GM12801 (cell line): Measurements from ENCODE around the gene SMPD3.

ENCODE experiments used
- TF ChIP-seq, protein P1 (sequence below): IDR thresholded peaks from one replicate; pipeline ENCODE4 v1.5.1; 2011; ENCODE audit warnings: control low read depth; ENCODE audit not compliant: insufficient read length; ENCODE audit errors: extremely low read depth

Gene SMPD3

DNA sequence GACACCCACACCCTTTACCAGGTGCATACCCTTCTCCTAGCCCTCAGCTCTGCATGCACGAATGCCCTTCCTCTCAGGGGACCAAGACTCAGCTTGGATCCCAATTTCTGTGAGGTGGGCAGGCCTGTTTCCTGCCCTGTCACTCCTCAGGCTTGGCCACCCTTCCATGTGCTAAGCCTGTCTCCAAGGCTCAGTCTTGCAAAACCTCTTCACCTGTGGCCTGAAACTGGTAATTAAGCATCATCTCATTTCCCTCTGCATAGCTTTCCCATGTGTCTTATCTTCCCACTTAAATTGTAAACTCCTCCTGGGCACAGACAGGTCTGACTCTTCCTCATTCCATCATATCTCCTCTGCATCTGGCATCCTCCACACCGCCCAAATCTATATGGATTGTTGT, 31.0 kb upstream of the SMPD3 start:
- TF ChIP-seq, protein P1, sequence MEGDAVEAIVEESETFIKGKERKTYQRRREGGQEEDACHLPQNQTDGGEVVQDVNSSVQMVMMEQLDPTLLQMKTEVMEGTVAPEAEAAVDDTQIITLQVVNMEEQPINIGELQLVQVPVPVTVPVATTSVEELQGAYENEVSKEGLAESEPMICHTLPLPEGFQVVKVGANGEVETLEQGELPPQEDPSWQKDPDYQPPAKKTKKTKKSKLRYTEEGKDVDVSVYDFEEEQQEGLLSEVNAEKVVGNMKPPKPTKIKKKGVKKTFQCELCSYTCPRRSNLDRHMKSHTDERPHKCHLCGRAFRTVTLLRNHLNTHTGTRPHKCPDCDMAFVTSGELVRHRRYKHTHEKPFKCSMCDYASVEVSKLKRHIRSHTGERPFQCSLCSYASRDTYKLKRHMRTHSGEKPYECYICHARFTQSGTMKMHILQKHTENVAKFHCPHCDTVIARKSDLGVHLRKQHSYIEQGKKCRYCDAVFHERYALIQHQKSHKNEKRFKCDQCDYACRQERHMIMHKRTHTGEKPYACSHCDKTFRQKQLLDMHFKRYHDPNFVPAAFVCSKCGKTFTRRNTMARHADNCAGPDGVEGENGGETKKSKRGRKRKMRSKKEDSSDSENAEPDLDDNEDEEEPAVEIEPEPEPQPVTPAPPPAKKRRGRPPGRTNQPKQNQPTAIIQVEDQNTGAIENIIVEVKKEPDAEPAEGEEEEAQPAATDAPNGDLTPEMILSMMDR: no peak

DNA sequence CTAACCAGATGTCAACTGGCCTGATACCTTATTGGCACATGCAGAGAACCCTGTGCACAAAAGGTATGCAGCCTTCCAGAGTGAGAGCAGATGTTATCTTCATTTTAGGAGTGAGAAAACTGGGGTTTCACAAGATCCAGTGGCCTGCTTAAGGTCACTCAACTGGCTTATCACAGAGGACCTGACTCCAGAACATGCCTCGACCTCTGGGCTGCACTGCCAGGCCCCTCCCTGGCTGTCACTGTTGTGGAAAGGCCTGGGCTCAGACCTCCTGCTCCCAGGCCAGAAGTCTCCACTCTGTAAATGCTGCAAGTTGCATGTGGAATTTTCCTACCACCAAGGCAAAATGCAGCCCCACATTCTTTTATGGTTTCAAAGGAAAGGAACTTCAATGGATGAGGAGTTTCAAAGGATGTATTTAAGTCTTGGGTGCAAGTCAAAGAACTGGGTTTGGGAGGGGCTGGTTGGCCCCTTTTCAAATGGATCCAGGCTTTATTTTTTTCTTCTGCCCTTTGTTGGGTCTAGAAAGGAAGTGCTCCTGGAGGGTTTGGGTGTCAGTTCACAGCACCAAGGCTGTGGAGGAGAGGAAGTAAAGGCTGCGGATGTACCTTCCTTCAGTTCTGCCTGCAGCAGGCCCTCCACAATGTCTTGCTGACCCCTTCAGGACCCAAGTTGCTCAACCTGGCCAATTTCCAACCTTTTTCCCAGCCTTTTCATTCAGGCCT, 30.4 kb upstream of the SMPD3 start:
- TF ChIP-seq, protein P1: no peak

DNA sequence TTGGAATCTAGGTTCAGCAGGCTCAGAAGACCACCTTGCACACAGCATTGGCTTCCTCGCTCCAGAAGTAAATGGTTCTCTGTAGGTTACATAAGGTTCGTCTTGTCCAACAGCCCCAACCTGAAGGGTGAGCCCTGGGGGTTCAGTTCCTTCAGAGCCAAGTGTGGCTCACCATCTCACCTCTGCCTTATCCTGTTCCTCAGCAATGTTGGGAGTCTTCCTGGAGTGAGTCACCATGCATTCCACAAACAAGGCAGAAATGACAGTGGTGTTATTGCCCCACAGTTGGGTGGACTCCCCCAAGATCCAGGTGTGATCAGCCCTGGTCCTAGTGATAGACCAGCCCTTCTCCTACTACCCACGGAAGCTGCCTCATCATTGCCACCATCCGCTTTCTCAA, 26.8 kb upstream of the SMPD3 start:
- TF ChIP-seq, protein P1: no peak

DNA sequence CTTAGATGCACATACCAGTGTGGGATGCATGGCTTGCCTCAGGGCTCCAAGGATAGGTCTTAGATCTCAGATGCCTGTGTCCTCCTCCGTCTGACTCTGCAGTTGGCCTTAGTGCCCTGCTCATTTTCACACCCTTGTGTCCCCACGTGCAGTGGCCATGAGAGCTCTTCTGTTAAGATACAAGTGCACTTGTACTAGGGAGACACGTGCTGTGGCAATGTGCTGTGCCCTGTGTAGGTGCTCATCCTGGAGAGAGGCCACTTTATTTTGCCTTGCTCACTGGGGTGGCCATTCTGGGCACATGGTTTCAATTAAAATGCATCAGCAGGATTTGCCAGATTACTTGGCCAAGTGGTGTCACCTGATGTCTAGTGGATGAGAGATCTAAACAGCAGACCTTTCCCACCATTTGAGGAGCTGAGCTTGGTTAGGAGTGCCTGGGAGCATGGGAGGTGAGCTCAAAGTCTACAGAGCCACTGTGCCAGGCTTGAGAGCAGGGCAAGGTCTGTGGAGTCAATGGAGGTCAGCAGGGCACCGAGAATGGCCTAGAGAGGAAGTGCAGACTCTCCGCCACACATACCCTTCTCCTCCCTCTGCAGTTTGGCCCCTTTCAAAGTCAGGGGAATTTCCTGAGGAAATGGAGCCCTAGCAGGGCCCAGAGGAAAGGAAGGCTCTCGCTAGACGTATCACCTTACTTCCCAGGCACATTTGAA, 25.2 kb upstream of the SMPD3 start:
- TF ChIP-seq, protein P1: no peak

DNA sequence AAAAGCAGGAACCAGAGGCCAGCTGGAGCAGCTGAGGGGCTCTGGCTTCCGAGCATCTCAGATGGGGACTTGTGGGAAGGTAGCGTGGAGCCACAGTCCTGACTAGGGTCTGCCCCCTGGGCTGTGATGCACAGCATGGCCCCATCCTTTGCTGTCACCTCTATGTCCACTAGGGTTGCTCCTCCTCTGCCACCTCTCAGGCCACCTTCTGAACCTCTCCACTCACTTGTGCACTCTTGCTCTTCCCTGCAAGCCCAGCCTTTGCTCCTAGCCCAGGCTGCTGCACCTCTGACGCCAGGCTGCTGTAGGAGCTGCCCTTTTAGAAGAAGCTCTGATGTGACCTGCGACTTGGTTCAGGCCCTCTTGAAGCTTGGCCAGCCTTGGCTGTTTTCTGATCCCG, 24.3 kb upstream of the SMPD3 start:
- TF ChIP-seq, protein P1: no peak

DNA sequence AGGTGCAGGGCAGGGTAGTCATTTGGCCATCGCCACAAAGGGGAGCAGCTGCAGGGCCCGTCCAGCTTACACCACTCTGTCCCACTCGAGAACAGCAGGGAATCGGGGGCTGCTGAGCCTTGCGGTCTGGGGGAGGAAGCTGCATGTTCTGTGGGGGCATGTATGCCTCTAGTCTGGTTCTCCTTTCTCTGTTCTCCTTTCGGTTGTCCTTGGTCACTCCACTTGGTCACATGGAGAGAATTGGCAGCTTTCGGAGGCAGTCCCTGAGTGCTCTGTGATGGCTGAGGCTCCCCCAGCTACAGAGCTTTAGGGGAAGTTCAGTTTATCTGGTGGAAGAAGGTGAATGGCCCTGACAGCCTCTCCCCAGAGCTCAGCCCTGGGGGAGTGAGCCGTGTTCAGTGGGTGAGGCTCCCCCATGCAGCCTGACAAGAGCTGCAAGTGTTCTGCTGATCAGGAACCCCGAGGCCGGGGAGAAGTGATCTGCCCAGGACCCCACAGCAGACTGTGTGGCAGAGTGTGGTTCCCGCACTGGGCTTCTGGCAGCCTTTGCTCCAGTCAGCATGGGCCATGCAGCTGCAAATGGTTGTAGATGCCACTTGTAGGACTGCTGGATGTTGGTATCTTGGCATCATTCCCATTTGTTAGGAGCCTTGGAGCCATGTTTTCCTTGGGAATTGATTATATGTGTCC, 22.3 kb upstream of the SMPD3 start:
- TF ChIP-seq, protein P1: no peak

DNA sequence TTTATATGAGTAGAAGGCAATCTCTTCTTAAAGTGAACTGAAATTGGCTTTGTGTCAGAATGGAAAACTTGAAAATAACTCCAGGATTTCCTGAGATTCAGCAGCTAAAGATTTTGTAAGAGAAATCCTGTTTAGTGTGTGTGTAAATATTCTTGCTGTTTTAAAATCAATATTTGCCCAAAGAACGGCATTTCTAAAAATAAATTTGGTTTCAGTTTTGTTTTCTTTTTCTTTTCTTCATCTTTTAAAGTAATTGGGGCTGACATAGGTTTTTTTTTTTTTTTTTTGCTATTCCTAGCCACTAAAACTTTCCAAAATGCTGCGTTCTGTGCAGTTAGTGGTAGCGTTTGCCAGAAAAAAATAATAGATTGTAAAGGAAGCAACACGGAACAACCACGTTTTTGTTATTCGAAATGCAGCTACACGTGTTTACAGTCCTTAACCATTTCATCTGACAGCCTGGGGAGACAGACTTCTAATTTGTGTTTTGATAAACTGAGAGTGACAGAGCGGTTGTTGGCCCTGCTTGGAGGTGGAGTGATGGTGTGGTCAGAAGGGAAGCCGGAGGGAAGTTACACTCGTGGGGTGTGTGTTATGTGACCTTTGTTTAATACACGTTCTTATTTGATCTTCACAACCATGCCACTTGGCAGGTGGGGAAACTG, 21.6 kb upstream of the SMPD3 start:
- TF ChIP-seq, protein P1: no peak
